Transverse colon (tissue), 3 donors: Measurements from ENCODE around the gene ADGRB3.

Experiments used
- CTCF ChIP-seq, 5 experiments: fragments of 200-600 bp in 3 of 5; fragments of 450-650 bp in 2 of 5; sonication (generic) in 3 of 5; IDR thresholded peaks; 1 replicate in 2 of 5; 2 replicates in 3 of 5; pipeline ENCODE4 v1.5.1; 2016 to 2017; ENCODE audit warnings: antibody characterized with exemption in 5 of 5, inconsistent platforms in 3 of 5, mild to moderate bottlenecking in 2 of 5, moderate library complexity in 1 of 5
- POLR2A ChIP-seq: fragments of 450-650 bp; IDR thresholded peaks from one replicate; pipeline ENCODE4 v1.6.1; 2016; ENCODE audit warnings: antibody characterized with exemption, mild to moderate bottlenecking, moderate library complexity

- TF ChIP-seq POLR2A: no peak
- TF ChIP-seq CTCF (IDR thresholded peaks at IDR 0.05): no peak
These were observed 756.0 kb downstream of the ADGRB3 start for GRCh38 chr6:69391106-69391505.
